Nephron progenitor cell (in vitro differentiated cells): ENCODE results near the gene TRIM3.

Experiments
- DNase-seq: peaks from one replicate; pipeline ENCODE4 v3.0.0; 2021
- H3K27ac Mint-ChIP-seq: 2 replicates; pipeline ENCODE4 v1.8.0; 2021; ENCODE audit warnings: mild to moderate bottlenecking, moderate library complexity, mixed read lengths
- H3K27me3 Mint-ChIP-seq: 2 replicates; pipeline ENCODE4 v1.8.0; 2021; ENCODE audit warnings: mild to moderate bottlenecking, low read depth, mixed read lengths; ENCODE audit not compliant: poor library complexity
- H3K36me3 Mint-ChIP-seq: 2 replicates; pipeline ENCODE4 v1.8.0; 2021; ENCODE audit warnings: low read depth, mixed read lengths
- H3K4me1 Mint-ChIP-seq: 2 replicates; pipeline ENCODE4 v1.8.0; 2021; ENCODE audit warnings: mixed read lengths
- H3K4me3 Mint-ChIP-seq: 2 replicates; pipeline ENCODE4 v1.8.0; 2021; ENCODE audit warnings: mild to moderate bottlenecking, moderate library complexity, mixed read lengths
- H3K9me3 Mint-ChIP-seq: 2 replicates; pipeline ENCODE4 v1.8.0; 2021; ENCODE audit warnings: mild to moderate bottlenecking, moderate library complexity, mixed read lengths
- CTCF ChIP-seq: fragments of 200-600 bp; sonication (generic); IDR thresholded peaks from 2 replicates; pipeline ENCODE4 v1.5.0; 2021; ENCODE audit warnings: antibody characterized with exemption

The TRIM3 gene

GRCh38 chr11:6504166-6504565, 30.4 kb upstream of the TRIM3 start:
- Mint-ChIP-seq H3K9me3 (no peaks in the 10 kb centered on the region), H3K27ac (no peak overlapping the region), H3K4me1 (no peaks in the 10 kb centered on the region), H3K27me3 (no peaks in the 10 kb centered on the region), H3K36me3 (peaks cover 14% of the 10 kb centered on the region), H3K4me3 (no peak overlapping the region)
- DNase-seq: no peak
- no peak for TF ChIP-seq CTCF

DNA sequence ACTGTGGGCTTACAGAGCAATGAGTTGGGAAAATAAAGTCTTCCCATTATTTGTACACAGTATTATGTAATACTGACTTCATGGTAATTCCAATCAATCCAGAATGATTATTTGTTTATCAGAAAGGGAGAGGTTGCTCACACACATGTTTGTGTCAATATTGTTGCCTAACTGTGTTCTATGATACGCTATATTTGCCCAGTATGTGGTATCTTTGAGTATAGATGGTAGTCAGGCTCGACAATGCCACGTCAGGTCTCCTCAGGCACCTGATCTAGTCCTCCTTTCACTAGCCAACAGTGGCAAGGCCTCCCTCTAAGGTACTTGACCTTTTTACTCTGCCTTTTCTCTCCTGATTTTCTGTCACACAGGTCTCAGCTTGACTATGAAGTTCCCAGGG, 28.6 kb upstream of the TRIM3 start:
- no peak for DNase-seq
- no peaks in the 10 kb centered on the region for H3K9me3 Mint-ChIP-seq
- peaks cover 18% of the 10 kb centered on the region for H3K36me3 Mint-ChIP-seq
- no peak overlapping the region for H3K4me3 Mint-ChIP-seq
- no peak for TF ChIP-seq CTCF
- H3K27me3 Mint-ChIP-seq: no peaks in the 10 kb centered on the region
- peaks cover 2% of the 10 kb centered on the region for H3K4me1 Mint-ChIP-seq
- no peak overlapping the region for H3K27ac Mint-ChIP-seq

GRCh38 chr11:6498544-6498943, 24.8 kb upstream of the TRIM3 start:
- no peaks in the 10 kb centered on the region for H3K9me3 Mint-ChIP-seq
- TF ChIP-seq CTCF: no peak
- H3K27ac Mint-ChIP-seq: peak overlapping the region; percentile 70
- H3K4me1 Mint-ChIP-seq: peaks cover 5% of the 10 kb centered on the region
- no peaks in the 10 kb centered on the region for H3K27me3 Mint-ChIP-seq
- H3K36me3 Mint-ChIP-seq: peaks cover 27% of the 10 kb centered on the region
- H3K4me3 Mint-ChIP-seq: no peak overlapping the region
- DNase-seq: no peak

GRCh38 chr11:6498121-6498520, 24.4 kb upstream of the TRIM3 start:
- DNase-seq: no peak
- Mint-ChIP-seq H3K36me3 (peaks cover 24% of the 10 kb centered on the region), H3K9me3 (no peaks in the 10 kb centered on the region), H3K27me3 (no peaks in the 10 kb centered on the region), H3K4me3 (no peak overlapping the region), H3K4me1 (peaks cover 5% of the 10 kb centered on the region), H3K27ac (no peak overlapping the region)
- no peak for TF ChIP-seq CTCF

DNA sequence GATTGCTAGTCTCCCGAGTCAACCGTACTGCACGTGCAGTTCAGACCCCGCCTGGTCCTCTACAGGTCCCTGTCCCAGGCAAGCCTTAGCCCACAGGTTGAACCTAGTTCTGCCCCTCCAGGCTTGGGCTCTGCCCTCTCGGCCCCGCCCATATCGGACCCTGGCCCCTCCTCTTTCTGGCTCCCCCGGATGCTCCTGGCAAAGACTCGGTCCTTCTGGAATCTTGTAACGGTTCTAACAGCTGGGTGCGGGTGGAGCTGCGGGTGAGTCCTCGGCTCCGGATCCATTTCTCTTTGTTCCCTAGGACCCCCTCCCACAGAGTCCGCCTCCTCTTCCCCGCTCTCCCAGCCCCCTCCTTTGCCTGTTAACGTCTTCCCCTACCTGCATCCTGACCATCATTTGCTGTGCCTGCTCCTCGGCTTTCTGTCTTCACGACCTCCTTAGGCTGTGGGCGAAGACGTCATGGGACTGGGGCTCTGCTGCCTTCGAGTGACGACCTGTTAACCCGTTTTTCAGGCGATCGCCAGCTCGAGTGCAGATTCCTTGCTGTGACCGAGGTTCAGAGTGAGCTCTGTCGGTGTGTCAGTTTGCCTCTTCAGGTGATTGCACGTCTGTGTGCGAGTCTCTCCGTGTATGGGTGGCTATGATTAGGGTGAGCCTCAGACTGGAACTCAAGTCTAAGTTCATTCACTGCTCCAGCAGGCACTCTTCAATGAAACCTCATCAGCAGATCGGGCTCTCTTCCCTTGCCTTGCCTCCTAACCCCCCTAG, 23.5 kb upstream of the TRIM3 start, which contains the start of gene DNHD1:
TSS of gene DNHD1 (plus strand) at position 212 of the 771 bp plus-strand sequence. CDS start 936 bp downstream, outside the sequence.
- peaks cover 5% of the 10 kb centered on the region for H3K4me1 Mint-ChIP-seq
- peaks cover 20% of the 10 kb centered on the region for H3K36me3 Mint-ChIP-seq
- no peaks in the 10 kb centered on the region for H3K9me3 Mint-ChIP-seq
- H3K27ac Mint-ChIP-seq: peak within 1 kb of the TSS; percentile 30
- H3K27me3 Mint-ChIP-seq: no peaks in the 10 kb centered on the region
- no peak for TF ChIP-seq CTCF
- DNase-seq: no peak
- H3K4me3 Mint-ChIP-seq: no peak within 1 kb of the TSS

DNA sequence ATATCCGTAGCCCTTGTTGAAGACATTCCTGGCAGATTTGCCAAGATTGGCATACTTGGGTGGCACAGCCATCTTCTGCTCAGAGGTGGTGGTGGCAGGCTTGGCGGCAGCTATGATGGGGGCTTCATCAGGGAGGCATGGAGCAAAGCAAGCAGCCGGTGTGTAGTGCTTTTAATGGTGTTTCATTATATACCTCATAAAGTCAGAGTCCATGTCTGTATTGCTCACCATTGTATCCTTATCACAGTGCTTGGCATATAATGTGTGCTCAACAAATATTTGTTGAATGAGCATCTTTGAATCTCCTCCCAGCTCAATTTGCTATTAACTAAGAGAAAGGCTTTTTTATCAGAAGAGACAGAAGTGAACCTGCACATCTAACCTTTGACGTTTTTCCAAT, 15.6 kb upstream of the TRIM3 start:
- peak overlapping the region; percentile 11 for H3K27ac Mint-ChIP-seq
- H3K36me3 Mint-ChIP-seq: peaks cover 6% of the 10 kb centered on the region
- H3K9me3 Mint-ChIP-seq: no peaks in the 10 kb centered on the region
- TF ChIP-seq CTCF: no peak
- H3K4me3 Mint-ChIP-seq: no peak overlapping the region
- DNase-seq: no peak
- no peaks in the 10 kb centered on the region for H3K27me3 Mint-ChIP-seq
- no peaks in the 10 kb centered on the region for H3K4me1 Mint-ChIP-seq
